ENCODE data around the gene GXYLT2.

Gene GXYLT2

GRCh38 chr3:72964633-72965032, 76.8 kb downstream of the GXYLT2 start:
- DNase-seq, result no peak
- intact Hi-C loops (cut with DNase I), result no loop called here

GRCh38 chr3:72968266-72968664, 80.4 kb downstream of the GXYLT2 start:
- intact Hi-C loops (cut with DNase I), result no loop called here
- DNase-seq, result no peak

GRCh38 chr3:72969766-72970165, 81.9 kb downstream of the GXYLT2 start:
- intact Hi-C loops (cut with DNase I), result no loop called here
- DNase-seq, result no peak

GRCh38 chr3:72970942-72971341, 83.1 kb downstream of the GXYLT2 start:
- no peak for DNase-seq
- intact Hi-C loops (cut with DNase I), result no loop called here

DNA sequence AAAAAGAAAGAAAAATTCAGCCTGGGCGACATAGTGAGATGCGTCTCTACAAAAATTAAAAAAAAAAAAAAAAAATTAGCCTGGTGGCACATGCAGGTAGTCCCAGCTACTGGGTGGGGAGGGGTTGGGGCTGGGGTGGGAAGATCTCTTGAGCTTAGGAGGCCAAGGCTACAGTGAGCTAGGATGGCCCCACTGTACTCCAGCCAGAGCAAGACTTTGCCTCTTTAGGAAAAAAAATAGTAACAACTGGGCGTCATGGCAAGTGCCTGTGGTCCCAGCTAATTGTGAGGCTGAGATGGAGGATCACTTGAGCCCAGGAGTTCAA, 84.8 kb downstream of the GXYLT2 start:
- intact Hi-C loops (cut with DNase I), result no loop called here
- no peak for DNase-seq

DNA sequence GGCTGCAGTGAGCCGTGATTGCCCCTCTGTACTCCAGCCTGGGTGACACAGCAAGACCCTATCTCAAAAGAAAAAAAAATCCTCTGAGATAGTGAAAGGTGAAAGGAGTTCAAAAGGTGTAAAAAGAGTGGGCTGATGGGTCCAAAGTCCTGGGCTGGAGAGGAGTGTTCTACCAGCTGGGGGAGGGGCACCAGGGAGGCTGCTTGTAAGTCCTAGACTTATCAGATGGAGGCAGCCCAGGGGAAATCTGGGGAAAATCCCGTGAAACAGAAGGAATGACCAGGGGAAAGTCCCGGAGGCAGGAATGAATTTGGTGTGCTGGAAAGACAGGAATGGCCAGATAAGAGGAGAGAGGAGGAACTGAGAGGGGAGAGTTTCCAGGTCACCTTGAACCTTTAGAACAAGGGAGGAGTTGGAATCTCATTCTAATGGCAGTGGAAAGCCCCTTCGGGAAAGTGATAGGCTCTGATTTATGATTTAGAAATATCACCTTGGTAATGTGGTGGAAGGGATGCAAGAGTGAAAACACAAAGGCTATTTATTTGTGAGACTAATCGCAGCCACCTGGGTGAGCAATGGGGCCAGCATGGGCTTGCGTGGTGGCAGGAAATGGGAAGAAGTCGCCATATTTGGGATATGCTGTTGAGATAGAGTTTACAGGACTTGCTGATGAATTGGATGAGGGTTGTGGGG, 85.3 kb downstream of the GXYLT2 start:
- DNase-seq, result no peak
- intact Hi-C loops (cut with DNase I), result no loop called here

GRCh38 chr3:72973786-72974185, 85.9 kb downstream of the GXYLT2 start:
- intact Hi-C loops (cut with DNase I), result no loop called here
- no peak for DNase-seq

DNA sequence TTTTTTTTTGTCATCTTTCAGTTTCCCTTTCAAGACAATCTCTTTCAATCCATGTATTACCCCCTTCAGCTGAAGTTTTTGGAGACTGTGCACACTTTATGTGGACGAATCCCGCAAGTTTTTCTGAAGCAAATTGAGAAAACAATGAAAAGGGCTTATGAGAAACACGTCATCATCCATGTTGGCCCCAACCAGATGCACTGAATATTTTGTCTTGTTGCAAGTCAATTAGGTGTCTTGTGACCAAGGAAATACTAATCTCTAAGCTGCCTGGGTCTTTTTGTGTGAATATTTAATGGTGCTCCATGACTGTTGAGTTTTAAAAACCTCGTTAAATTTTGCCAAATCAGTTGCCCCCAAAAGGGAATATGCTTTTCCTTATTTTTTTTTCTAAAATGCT, 87.1 kb downstream of the GXYLT2 start:
- intact Hi-C loops (cut with DNase I), result no loop called here
- no peak for DNase-seq

- intact Hi-C loops (cut with DNase I), result no loop called here
- no peak for DNase-seq
Observed at GRCh38 chr3:72976281-72976741, 88.5 kb downstream of the GXYLT2 start.

GRCh38 chr3:72977060-72977808, 89.4 kb downstream of the GXYLT2 start:
- intact Hi-C loops (cut with DNase I), result no loop called here

DNA sequence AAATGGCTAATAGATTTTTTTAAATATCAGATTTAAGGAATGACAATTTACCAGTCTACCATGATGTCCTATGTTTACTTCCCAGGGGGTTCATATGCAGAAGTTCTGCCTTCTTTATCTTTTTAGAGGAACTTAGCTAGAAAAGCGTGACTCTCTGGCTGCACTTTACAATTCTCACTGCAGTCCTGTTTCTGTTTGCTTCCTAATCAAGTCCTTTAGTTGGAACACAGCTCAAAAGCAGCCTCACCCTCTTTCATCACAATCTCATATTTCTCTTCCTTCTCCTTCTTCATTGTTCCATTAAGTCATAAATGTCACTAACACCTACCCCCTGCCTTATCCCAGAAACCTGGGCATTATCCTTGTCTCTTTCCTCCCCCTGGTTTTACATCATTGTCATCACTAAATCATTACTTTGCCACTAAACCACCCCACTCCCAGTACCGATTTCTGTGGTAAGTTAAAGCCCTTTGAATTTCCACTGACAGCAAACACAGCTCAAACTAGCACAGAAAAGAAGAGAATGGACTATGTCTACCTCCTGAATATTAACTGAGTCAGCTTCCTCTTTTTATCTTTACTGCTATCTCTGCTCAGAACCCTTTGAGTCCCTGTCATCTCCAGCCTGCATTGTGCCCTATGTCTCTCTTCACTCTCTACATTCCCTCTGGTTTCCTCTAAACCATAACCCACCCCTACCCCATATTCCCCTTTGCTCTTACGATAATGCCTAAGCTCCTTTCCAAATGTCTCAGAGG, 94.9 kb downstream of the GXYLT2 start:
- intact Hi-C loops (cut with DNase I), result no loop called here
- no peak for DNase-seq

More at GRCh38 chr3:72977060-72977808, 89.4 kb downstream of the GXYLT2 start:
- DNase-seq, result no peak

- no peak for DNase-seq
- intact Hi-C loops (cut with DNase I), result no loop called here
Observed at GRCh38 chr3:72985576-72985975, 97.7 kb downstream of the GXYLT2 start.

GRCh38 chr3:72990701-72991395, 103.0 kb downstream of the GXYLT2 start:
- DNase-seq, result no peak
- intact Hi-C loops (cut with DNase I), result no loop called here

DNA sequence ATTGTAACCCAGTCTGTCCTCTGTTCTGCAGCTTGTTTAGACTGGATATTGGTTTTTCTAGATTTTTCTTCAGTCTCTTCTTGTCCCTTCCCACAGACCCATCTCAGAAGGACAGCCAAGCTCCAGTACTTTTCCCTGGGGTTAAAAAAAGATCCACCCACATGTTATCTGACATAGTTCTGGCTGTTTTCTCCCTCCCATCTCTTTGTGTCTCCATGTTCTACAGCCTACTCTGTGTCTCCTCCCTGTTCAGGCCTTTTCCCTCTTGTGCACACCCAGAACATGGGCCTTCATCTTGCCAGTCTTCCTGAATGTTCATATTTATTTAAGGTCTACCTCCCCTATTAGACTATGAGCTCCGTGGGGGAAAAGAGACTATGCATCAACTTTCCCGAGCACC, 103.7 kb downstream of the GXYLT2 start:
- no peak for DNase-seq
- intact Hi-C loops (cut with DNase I), result no loop called here

DNA sequence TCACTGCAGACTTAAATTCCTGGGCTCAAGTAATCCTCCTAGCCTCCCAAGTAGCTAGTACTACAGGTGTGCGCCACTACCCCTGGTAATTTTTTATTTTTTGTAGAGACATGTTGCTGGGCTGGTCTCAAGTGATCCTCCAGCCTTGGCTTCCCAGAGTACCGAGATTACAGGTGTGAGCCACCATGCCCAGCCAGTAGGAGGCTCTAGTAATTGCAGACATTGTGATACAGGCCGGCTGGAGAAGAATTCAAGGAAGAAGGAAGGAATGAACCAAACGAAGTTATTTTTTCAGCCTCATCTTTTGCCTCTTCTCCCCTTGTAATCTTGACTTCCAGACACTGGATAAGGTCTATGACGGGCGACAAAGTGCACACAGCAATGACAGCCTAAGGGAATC, 105.5 kb downstream of the GXYLT2 start:
- no peak for DNase-seq
- intact Hi-C loops (cut with DNase I), result no loop called here

DNA sequence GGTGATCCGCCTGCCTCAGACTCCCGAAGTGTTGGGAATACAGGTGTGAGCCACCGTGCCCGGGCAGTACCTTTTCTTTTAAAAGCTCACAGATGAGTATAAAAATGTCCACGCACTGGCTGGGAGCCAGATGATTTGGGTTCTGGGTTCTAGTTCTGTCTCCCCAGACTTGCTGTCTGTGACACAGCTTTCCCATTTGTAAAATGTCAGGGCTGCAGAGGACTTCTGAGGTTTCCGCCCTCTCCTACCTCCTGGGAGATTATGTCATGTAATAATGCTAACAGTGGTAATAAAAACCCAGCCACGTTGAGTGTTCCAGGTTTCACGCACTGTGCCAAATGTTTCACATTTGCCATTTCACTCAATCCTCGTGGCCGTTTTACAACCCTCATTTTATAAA, 107.5 kb downstream of the GXYLT2 start:
- DNase-seq, result no peak
- intact Hi-C loops (cut with DNase I), result loop anchor here (5.0 kb wide), 4 partner anchors 38 to 148 kb away; partner anchors contain the start of genes GXYLT2 and SHQ1

DNA sequence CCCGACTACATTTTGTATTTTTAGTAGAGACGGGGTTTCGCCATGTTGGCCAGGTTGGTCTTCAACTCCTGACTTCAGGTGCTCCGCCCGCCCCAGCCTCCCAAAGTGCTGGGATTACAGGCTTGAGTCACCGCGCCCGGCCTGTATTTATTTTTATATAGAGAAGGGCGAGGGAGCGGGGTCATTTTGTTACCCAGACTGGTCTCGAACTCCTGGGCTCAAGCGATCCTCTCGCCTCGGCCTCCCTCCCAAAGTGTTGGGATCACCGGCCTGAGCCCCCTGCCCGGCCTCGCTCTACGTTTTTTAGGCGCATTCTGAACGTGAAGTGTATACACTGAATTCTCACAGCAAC, 108.3 kb downstream of the GXYLT2 start:
- DNase-seq, result no peak
- intact Hi-C loops (cut with DNase I), result loop anchor here (2.0 to 5.0 kb wide), 5 partner anchors 39 to 149 kb away; partner anchors contain the start of genes GXYLT2 and SHQ1

DNA sequence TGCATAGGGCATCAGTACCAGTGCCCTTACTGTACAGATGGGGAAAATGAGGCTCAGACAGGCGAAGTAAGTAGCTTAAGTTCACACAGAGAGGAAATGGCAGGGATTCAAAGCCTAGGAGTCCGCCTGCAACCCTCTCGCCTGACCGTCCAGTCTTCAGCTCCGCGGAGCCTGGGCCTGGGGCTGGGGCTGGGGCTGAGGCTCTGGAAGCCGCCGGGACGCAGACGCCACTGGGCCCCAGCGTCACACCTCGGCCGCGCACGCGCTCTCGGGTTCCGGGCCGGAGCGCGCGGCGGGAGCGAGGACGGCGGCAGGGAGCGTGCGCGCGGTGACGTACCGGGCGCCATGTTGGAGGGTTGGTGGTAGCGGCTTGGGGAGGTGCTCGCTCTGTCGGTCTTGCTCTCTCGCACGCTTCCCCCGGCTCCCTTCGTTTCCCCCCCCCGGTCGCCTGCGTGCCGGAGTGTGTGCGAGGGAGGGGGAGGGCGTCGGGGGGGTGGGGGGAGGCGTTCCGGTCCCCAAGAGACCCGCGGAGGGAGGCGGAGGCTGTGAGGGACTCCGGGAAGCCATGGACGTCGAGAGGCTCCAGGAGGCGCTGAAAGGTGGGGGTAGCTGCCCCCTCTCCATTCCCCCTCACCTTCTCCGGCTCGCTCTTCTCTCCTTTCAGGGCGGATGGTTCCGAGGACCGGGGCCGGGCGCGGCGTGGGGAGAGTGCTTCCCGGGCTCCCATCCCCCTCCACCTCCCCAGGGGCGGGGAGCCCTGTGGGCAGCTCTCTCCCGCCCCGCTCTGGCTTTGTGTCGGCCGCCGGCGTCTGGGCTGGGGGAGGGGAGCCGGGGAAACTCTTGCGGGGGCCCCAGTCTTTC, 108.9 kb downstream of the GXYLT2 start, which contains the start of gene PPP4R2:
Gene PPP4R2 (plus strand): TSS at position 339 of the 861 bp plus-strand sequence. CDS start 227 bp downstream, at position 566.
- peak; percentile 76 to 97 (median 82) for DNase-seq
- intact Hi-C loops (cut with DNase I), result loop anchor here (2.0 to 5.0 kb wide), 5 partner anchors 39 to 149 kb away; partner anchors contain the start of genes GXYLT2 and SHQ1

DNA sequence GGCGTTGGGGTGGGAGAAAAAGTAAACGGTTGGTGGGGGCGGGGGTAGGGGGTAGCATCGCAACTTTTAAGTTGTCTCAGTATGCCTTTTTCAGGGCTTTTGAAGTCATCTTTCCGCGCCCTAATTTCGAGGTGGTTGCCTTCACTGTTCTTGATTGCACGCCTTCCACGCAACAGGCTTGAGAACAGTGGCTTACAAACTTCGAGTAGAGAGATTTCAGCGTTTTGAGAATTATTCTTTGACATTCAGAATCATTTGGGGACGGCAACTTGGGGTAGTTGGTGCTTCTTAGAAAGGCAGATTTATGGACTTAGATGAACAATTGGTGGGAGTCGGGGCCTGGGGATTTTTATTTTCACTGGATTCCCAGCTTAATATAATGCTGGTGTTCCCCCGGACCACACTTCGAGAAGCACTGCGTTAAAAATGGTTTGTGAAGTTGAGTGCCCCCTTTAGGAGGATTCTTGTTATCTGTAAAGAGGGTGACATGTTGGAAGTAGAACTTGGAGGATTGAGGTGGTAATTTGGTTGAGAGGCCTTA, 109.6 kb downstream of the GXYLT2 start:
- DNase-seq, result peak in 1 of 10 donors; percentile 32
- intact Hi-C loops (cut with DNase I), result loop anchor here (2.0 to 5.0 kb wide), 5 partner anchors 40 to 150 kb away; partner anchors contain the start of genes GXYLT2 and SHQ1
